K562 (cell line): Measurements from ENCODE around the gene LBHD1.
A peak's percentile ranks its signal among the peaks of the same experiment; 100 is the strongest.

Source experiments
- ATF3 ChIP-seq, 2 experiments: fragments of 450-650 bp in 1 of 2; sonication (generic) in 1 of 2; formaldehyde crosslinking in 1 of 2; IDR thresholded peaks in 1 of 2; conservative IDR thresholded peaks in 1 of 2; 2 replicates each; pipeline versions ENCODE4 v1.6.1 to v1.8.1; 2016 to 2023; ENCODE audit warnings: mild to moderate bottlenecking in 2 of 2, moderate library complexity in 2 of 2, inconsistent platforms in 1 of 2, missing genetic modification reagents in 1 of 2
- HLTF ChIP-seq: fragments of 450-650 bp; IDR thresholded peaks from 2 replicates; pipeline ENCODE4 v1.6.1; 2016
- MITF ChIP-seq: IDR thresholded peaks from 2 replicates; pipeline ENCODE4 v1.6.1; 2014; ENCODE audit warnings: antibody characterized with exemption
- SMAD2 ChIP-seq: fragments of 150-350 bp; IDR thresholded peaks from 2 replicates; pipeline ENCODE4 v1.6.1; 2014; ENCODE audit warnings: low read depth, mild to moderate bottlenecking, low read length
- SRSF1 ChIP-seq: fragments of 200-400 bp; formaldehyde crosslinking; IDR thresholded peaks from 2 replicates; pipeline ENCODE4 v1.6.1; 2017; ENCODE audit warnings: mild to moderate bottlenecking, low read depth, low read length, moderate library complexity
- ZNF124 ChIP-seq: sonication (generic); formaldehyde crosslinking; IDR thresholded peaks from 2 replicates; pipeline ENCODE4 v1.8.1; 2022; ENCODE audit warnings: missing genetic modification reagents
- ZNF41 ChIP-seq: fragments of 250-450 bp; sonication (Bioruptor Pico); conservative IDR thresholded peaks from 2 replicates; pipeline ENCODE4 v1.4.0; 2020; ENCODE audit warnings: mild to moderate bottlenecking
- ZNF512 ChIP-seq: IDR thresholded peaks from 2 replicates; pipeline ENCODE4 v1.6.1; 2016; ENCODE audit warnings: missing genetic modification characterization, missing compliant biosample characterization

GRCh38 chr11:62678770-62679696, 7.0 kb upstream of the LBHD1 start, which contains the start of gene UBXN1:
- TF ChIP-seq ZNF124 (CRISPR knock-in tag) (no peak), ZNF512 (tag) (no peak), ATF3 (IDR thresholded peaks at IDR 0.05) (no peak; the same call in 1 of the 2 replicates), ATF3 (CRISPR knock-in tag; conservative IDR thresholded peaks at IDR 0.05) (no peak), SRSF1 (no peak), ZNF41 (no peak), HLTF (no peak), MITF (peak; percentile 74; the same call in 1 of the 2 replicates), SMAD2 (no peak)
